ENCODE results near the gene AFF3. TPM values are rescaled to one million over a fixed set of nuclear protein-coding genes. Genes with fewer than 3 reads are reported as not detected.

The AFF3 gene
- total and polyA plus RNA-seq, 3 experiments from 2014 or later: 0.48 to 1.3 (median 0.53) TPM

GRCh38 chr2:99801327-99801901 lies 341.0 kb downstream of the AFF3 start:
- no peaks in the 10 kb centered on the region for H3K4me1 ChIP-seq (ENCODE audit: insufficient read depth, low read length)
- Mint-ChIP-seq H3K9me3 (peaks cover 2 to 8% (median 5%) of the 10 kb centered on the region in 5 donors), H3K4me1 (no peaks in the 10 kb centered on the region), H3K27ac (no peak overlapping the region), H3K36me3 (no peaks in the 10 kb centered on the region), H3K4me3 (peak overlapping the region in 1 of 7 donors; percentile 16), H3K27me3 (peaks cover 3 to 4% of the 10 kb centered on the region in 2 donors)
- no peaks in the 10 kb centered on the region for H3K27me3 ChIP-seq (ENCODE audit: insufficient read depth, low read length, poor library complexity, severe bottlenecking)
- H3K9me3 ChIP-seq (ENCODE audit: low read length): no peaks in the 10 kb centered on the region
- H3K36me3 ChIP-seq (ENCODE audit: insufficient read depth, low read length): no peaks in the 10 kb centered on the region
- H3K27ac ChIP-seq (ENCODE audit: low read depth, low read length): no peak overlapping the region
- CTCF ChIA-PET: no interaction called here
- POLR2A ChIA-PET: no interaction called here
- H3K4me3 ChIP-seq (ENCODE audit: low read length): no peak overlapping the region
- no peak for DNase-seq

DNA sequence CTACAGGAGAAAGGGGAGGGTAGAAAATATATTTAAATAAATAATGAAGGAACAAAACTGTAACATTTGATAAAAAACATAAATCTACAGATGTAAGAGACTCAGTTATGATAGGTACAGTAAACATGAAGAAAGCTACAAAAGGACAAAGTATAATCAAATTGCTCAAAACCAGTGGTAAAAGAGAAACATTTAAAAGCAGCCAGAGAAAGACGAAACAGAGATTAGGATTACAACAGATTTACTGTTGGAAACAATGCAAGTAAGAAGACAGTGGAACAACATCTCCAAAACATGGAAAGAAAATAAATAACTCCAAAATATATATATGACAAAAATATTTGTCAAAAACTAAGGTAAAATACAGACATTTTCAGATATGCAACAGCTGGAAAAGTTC lies 344.9 kb downstream of the AFF3 start:
- H3K27me3 ChIP-seq (ENCODE audit: insufficient read depth, low read length, poor library complexity, severe bottlenecking): no peaks in the 10 kb centered on the region
- no peak overlapping the region for H3K27ac Mint-ChIP-seq
- H3K4me1 Mint-ChIP-seq: no peaks in the 10 kb centered on the region
- H3K4me3 ChIP-seq (ENCODE audit: low read length): no peak overlapping the region
- H3K9me3 ChIP-seq (ENCODE audit: low read length): no peaks in the 10 kb centered on the region
- ChIA-PET POLR2A (no interaction called here), CTCF (no interaction called here)
- H3K27ac ChIP-seq (ENCODE audit: low read depth, low read length): no peak overlapping the region
- no peaks in the 10 kb centered on the region for H3K4me1 ChIP-seq (ENCODE audit: insufficient read depth, low read length)
- H3K36me3 Mint-ChIP-seq: no peaks in the 10 kb centered on the region
- H3K4me3 Mint-ChIP-seq: no peak overlapping the region
- DNase-seq: no peak
- peaks cover 0 to 14% of the 10 kb centered on the region in 2 donors for H3K27me3 Mint-ChIP-seq
- no peaks in the 10 kb centered on the region for H3K36me3 ChIP-seq (ENCODE audit: insufficient read depth, low read length)
- H3K9me3 Mint-ChIP-seq: peaks cover 2 to 8% (median 6%) of the 10 kb centered on the region in 5 donors

- H3K36me3 ChIP-seq (ENCODE audit: insufficient read depth, low read length): no peaks in the 10 kb centered on the region
- peaks cover 0 to 14% of the 10 kb centered on the region in 2 donors for H3K27me3 Mint-ChIP-seq
- H3K27ac Mint-ChIP-seq: no peak overlapping the region
- DNase-seq: no peak
- ChIA-PET POLR2A (no interaction called here), CTCF (no interaction called here)
- H3K27ac ChIP-seq (ENCODE audit: low read depth, low read length): no peak overlapping the region
- no peaks in the 10 kb centered on the region for H3K9me3 ChIP-seq (ENCODE audit: low read length)
- H3K4me1 Mint-ChIP-seq: no peaks in the 10 kb centered on the region
- H3K27me3 ChIP-seq (ENCODE audit: insufficient read depth, low read length, poor library complexity, severe bottlenecking): no peaks in the 10 kb centered on the region
- no peak overlapping the region for H3K4me3 ChIP-seq (ENCODE audit: low read length)
- H3K9me3 Mint-ChIP-seq: peaks cover 2 to 8% (median 6%) of the 10 kb centered on the region in 5 donors
- no peaks in the 10 kb centered on the region for H3K4me1 ChIP-seq (ENCODE audit: insufficient read depth, low read length)
- no peak overlapping the region for H3K4me3 Mint-ChIP-seq
- H3K36me3 Mint-ChIP-seq: no peaks in the 10 kb centered on the region
Observed at GRCh38 chr2:99794414-99794813, 348.0 kb downstream of the AFF3 start.

DNA sequence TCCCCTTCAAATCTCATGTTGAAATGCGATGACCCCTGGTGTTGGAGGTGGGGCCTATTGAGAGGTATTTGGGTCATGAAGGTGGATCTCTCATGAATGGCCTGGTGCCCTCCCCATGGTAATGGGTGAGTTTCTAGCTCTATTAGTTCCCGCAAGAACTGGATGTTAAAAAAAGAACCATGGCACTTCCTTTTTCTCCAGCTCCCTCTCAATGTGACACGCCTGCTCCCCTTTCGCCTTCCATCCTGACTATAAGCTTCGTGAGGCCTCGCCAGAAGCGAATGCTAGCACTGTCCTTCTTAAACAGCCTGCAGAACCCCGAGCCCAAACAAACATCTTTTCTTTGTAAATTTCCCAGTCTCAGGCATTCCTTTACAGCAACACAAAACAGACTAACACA lies 349.4 kb downstream of the AFF3 start:
- H3K27ac Mint-ChIP-seq: no peak overlapping the region
- DNase-seq: no peak
- no peaks in the 10 kb centered on the region for H3K4me1 ChIP-seq (ENCODE audit: insufficient read depth, low read length)
- peaks cover 0 to 14% of the 10 kb centered on the region in 2 donors for H3K27me3 Mint-ChIP-seq
- H3K36me3 Mint-ChIP-seq: no peaks in the 10 kb centered on the region
- POLR2A ChIA-PET: no interaction called here
- H3K36me3 ChIP-seq (ENCODE audit: insufficient read depth, low read length): no peaks in the 10 kb centered on the region
- no peaks in the 10 kb centered on the region for H3K9me3 ChIP-seq (ENCODE audit: low read length)
- H3K9me3 Mint-ChIP-seq: peaks cover 2 to 8% (median 6%) of the 10 kb centered on the region in 5 donors
- H3K4me3 ChIP-seq (ENCODE audit: low read length): no peak overlapping the region
- no peak overlapping the region for H3K4me3 Mint-ChIP-seq
- no peaks in the 10 kb centered on the region for H3K27me3 ChIP-seq (ENCODE audit: insufficient read depth, low read length, poor library complexity, severe bottlenecking)
- no peak overlapping the region for H3K27ac ChIP-seq (ENCODE audit: low read depth, low read length)
- H3K4me1 Mint-ChIP-seq: no peaks in the 10 kb centered on the region
- CTCF ChIA-PET: no interaction called here

GRCh38 chr2:99789849-99790248 lies 352.5 kb downstream of the AFF3 start:
- no peaks in the 10 kb centered on the region for H3K36me3 Mint-ChIP-seq
- Histone ChIP-seq H3K9me3 (ENCODE audit: low read length) (no peaks in the 10 kb centered on the region), H3K27ac (ENCODE audit: low read depth, low read length) (no peak overlapping the region), H3K27me3 (ENCODE audit: insufficient read depth, low read length, poor library complexity, severe bottlenecking) (no peaks in the 10 kb centered on the region), H3K4me1 (ENCODE audit: insufficient read depth, low read length) (no peaks in the 10 kb centered on the region), H3K36me3 (ENCODE audit: insufficient read depth, low read length) (no peaks in the 10 kb centered on the region), H3K4me3 (ENCODE audit: low read length) (no peak overlapping the region)
- no peaks in the 10 kb centered on the region for H3K9me3 Mint-ChIP-seq
- H3K27ac Mint-ChIP-seq: no peak overlapping the region
- ChIA-PET CTCF (no interaction called here), POLR2A (no interaction called here)
- no peaks in the 10 kb centered on the region for H3K4me1 Mint-ChIP-seq
- no peak overlapping the region for H3K4me3 Mint-ChIP-seq
- no peak for DNase-seq
- H3K27me3 Mint-ChIP-seq: peaks cover 0 to 6% of the 10 kb centered on the region in 2 donors

- H3K27ac ChIP-seq (ENCODE audit: low read depth, low read length): no peak overlapping the region
- H3K36me3 Mint-ChIP-seq: no peaks in the 10 kb centered on the region
- H3K9me3 ChIP-seq (ENCODE audit: low read length): no peaks in the 10 kb centered on the region
- H3K4me1 ChIP-seq (ENCODE audit: insufficient read depth, low read length): no peaks in the 10 kb centered on the region
- H3K36me3 ChIP-seq (ENCODE audit: insufficient read depth, low read length): no peaks in the 10 kb centered on the region
- ChIA-PET POLR2A (no interaction called here), CTCF (no interaction called here)
- H3K27me3 ChIP-seq (ENCODE audit: insufficient read depth, low read length, poor library complexity, severe bottlenecking): no peaks in the 10 kb centered on the region
- H3K4me3 ChIP-seq (ENCODE audit: low read length): no peak overlapping the region
- H3K4me1 Mint-ChIP-seq: no peaks in the 10 kb centered on the region
- DNase-seq: no peak
- H3K4me3 Mint-ChIP-seq: no peak overlapping the region
- no peaks in the 10 kb centered on the region for H3K27me3 Mint-ChIP-seq
- H3K27ac Mint-ChIP-seq: no peak overlapping the region
- H3K9me3 Mint-ChIP-seq: no peaks in the 10 kb centered on the region
Observed at GRCh38 chr2:99787769-99788382, 354.5 kb downstream of the AFF3 start.

- no peaks in the 10 kb centered on the region for H3K27me3 ChIP-seq (ENCODE audit: insufficient read depth, low read length, poor library complexity, severe bottlenecking)
- ChIA-PET POLR2A (no interaction called here), CTCF (no interaction called here)
- no peaks in the 10 kb centered on the region for H3K36me3 ChIP-seq (ENCODE audit: insufficient read depth, low read length)
- H3K9me3 Mint-ChIP-seq: no peaks in the 10 kb centered on the region
- no peaks in the 10 kb centered on the region for H3K27me3 Mint-ChIP-seq
- no peak overlapping the region for H3K27ac Mint-ChIP-seq
- no peaks in the 10 kb centered on the region for H3K36me3 Mint-ChIP-seq
- no peak overlapping the region for H3K4me3 Mint-ChIP-seq
- no peaks in the 10 kb centered on the region for H3K9me3 ChIP-seq (ENCODE audit: low read length)
- H3K4me1 Mint-ChIP-seq: no peaks in the 10 kb centered on the region
- H3K4me1 ChIP-seq (ENCODE audit: insufficient read depth, low read length): no peaks in the 10 kb centered on the region
- no peak for DNase-seq
- H3K4me3 ChIP-seq (ENCODE audit: low read length): no peak overlapping the region
- no peak overlapping the region for H3K27ac ChIP-seq (ENCODE audit: low read depth, low read length)
Observed at GRCh38 chr2:99786636-99787390, 355.6 kb downstream of the AFF3 start.

GRCh38 chr2:99784946-99785345 lies 357.4 kb downstream of the AFF3 start:
- H3K27ac ChIP-seq (ENCODE audit: low read depth, low read length): no peak overlapping the region
- Mint-ChIP-seq H3K27me3 (peaks cover 0 to 4% of the 10 kb centered on the region in 2 donors), H3K4me3 (no peak overlapping the region), H3K36me3 (no peaks in the 10 kb centered on the region), H3K9me3 (peaks cover 0 to 8% (median 0%) of the 10 kb centered on the region in 5 donors), H3K4me1 (no peaks in the 10 kb centered on the region), H3K27ac (no peak overlapping the region)
- H3K36me3 ChIP-seq (ENCODE audit: insufficient read depth, low read length): no peaks in the 10 kb centered on the region
- H3K9me3 ChIP-seq (ENCODE audit: low read length): no peaks in the 10 kb centered on the region
- no peak overlapping the region for H3K4me3 ChIP-seq (ENCODE audit: low read length)
- no peak for DNase-seq
- ChIA-PET CTCF (no interaction called here), POLR2A (no interaction called here)
- no peaks in the 10 kb centered on the region for H3K27me3 ChIP-seq (ENCODE audit: insufficient read depth, low read length, poor library complexity, severe bottlenecking)
- no peaks in the 10 kb centered on the region for H3K4me1 ChIP-seq (ENCODE audit: insufficient read depth, low read length)

Data from CD8-positive, alpha-beta memory T cell (primary cell).